ACC112 (cell line): ENCODE data around the gene EPHA1.
"Not testable (repeated sequence)": the region's sequence is repeated elsewhere in the genome, so short reads cannot be mapped to it uniquely, and the experiment has no call there.

Experiments used
- H2AFZ ChIP-seq: fragments of 200-600 bp; sonication (generic); one replicate; pipeline ENCODE4 v1.6.0; 2017; ENCODE audit warnings: antibody characterized with exemption, low read length; ENCODE audit not compliant: unreplicated experiment
- H3K27ac ChIP-seq: fragments of 200-600 bp; sonication (generic); 2 replicates; pipeline ENCODE4 v1.5.1; 2014; ENCODE audit warnings: low read depth, mild to moderate bottlenecking, antibody characterized with exemption, low read length, moderate library complexity
- H3K27me3 ChIP-seq: fragments of 200-600 bp; sonication (generic); 2 replicates; pipeline ENCODE4 v1.6.1; 2014; ENCODE audit warnings: mild to moderate bottlenecking, antibody characterized with exemption, low read length, moderate library complexity, mixed read lengths; ENCODE audit not compliant: insufficient read depth
- H3K36me3 ChIP-seq: fragments of 200-600 bp; sonication (generic); 2 replicates; pipeline ENCODE4 v1.6.1; 2016; ENCODE audit warnings: mild to moderate bottlenecking, antibody characterized with exemption, low read length, moderate library complexity, mixed read lengths; ENCODE audit not compliant: insufficient read depth
- H3K4me1 ChIP-seq: fragments of 200-600 bp; sonication (generic); one replicate; pipeline ENCODE4 v1.6.1; 2016; ENCODE audit warnings: low read length, mixed read lengths; ENCODE audit not compliant: insufficient read depth, unreplicated experiment, control insufficient read depth
- H3K4me3 ChIP-seq: fragments of 200-600 bp; sonication (generic); 2 replicates; pipeline ENCODE4 v1.5.1; 2014; ENCODE audit warnings: mild to moderate bottlenecking, low read depth, low read length
- H3K79me2 ChIP-seq: fragments of 200-600 bp; sonication (generic); one replicate; pipeline ENCODE4 v1.6.0; 2016; ENCODE audit warnings: low read length; ENCODE audit not compliant: control insufficient read depth, unreplicated experiment, insufficient read depth

The EPHA1 gene

DNA sequence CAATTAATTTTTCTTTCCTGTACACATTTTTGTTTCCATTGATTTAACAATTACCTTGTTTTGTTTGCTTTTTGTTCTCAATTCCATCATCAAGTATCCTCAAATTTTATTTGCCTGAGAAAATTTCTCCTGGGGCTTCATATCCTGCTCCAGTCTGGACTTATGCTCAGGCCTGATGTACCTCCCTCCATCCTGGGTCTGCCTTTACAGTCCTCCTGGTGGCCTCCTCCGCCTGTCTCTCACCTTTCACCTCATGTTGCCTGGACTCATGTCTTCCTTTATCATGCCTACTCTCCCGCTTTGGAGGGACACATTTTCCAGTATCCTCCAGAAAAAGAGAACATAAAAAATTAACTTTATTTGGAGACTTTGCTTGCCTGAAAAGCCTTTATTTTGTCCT is 22.5 kb upstream of the EPHA1 start:
- Histone ChIP-seq H3K27ac (no peak overlapping the region), H3K4me1 (peaks cover 24% of the 10 kb centered on the region), H3K79me2 (no peaks in the 10 kb centered on the region), H2AFZ (no peak overlapping the region), H3K4me3 (no peak overlapping the region), H3K36me3 (no peaks in the 10 kb centered on the region), H3K27me3 (no peaks in the 10 kb centered on the region)

DNA sequence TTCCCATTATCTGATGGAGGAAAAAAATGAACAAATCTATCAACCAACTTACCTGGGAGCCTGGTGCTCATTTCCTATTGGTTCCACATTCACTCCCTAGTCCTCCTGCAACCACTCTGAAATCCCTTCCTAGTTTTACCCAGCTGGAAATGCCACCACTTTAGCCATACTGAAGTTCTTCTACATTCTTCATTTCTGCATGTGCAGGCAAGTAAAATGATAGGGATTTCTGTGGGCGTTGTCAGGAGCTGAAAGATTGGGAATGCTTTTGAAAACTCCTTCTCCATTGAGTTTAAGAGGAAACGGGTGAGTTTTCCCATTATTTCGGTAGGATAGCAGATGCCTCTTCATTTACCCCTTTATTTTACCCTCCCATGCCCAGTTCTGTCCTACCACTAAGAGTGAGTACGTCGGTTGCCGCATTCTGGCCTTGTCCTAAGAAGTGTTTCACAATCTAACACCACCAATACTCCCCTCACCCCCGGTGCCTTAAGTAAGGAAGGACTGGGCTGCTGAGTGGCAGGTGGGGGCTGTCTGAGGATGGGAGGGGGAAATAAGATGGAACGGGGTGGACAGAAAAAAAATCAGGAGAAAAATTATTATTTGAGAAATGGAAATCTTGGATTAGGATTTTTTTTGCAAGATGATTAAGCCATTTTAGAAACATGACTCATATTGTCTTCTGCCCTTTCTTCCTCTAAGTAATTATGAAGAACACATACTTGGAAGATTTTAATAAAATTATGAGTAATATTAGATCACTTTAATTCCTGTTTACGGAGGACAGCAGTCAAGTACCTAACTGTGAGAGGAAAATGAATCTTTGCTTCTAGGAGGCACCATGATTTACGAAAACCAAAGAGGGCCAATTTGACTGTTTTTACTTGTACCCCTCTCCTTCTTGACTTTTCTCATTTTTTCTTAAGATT is 21.4 kb upstream of the EPHA1 start:
- Histone ChIP-seq H2AFZ (peak overlapping the region; percentile 9), H3K27me3 (no peaks in the 10 kb centered on the region), H3K4me1 (peaks cover 24% of the 10 kb centered on the region), H3K27ac (peak overlapping the region; percentile 34), H3K4me3 (no peak overlapping the region), H3K79me2 (no peaks in the 10 kb centered on the region), H3K36me3 (no peaks in the 10 kb centered on the region)

DNA sequence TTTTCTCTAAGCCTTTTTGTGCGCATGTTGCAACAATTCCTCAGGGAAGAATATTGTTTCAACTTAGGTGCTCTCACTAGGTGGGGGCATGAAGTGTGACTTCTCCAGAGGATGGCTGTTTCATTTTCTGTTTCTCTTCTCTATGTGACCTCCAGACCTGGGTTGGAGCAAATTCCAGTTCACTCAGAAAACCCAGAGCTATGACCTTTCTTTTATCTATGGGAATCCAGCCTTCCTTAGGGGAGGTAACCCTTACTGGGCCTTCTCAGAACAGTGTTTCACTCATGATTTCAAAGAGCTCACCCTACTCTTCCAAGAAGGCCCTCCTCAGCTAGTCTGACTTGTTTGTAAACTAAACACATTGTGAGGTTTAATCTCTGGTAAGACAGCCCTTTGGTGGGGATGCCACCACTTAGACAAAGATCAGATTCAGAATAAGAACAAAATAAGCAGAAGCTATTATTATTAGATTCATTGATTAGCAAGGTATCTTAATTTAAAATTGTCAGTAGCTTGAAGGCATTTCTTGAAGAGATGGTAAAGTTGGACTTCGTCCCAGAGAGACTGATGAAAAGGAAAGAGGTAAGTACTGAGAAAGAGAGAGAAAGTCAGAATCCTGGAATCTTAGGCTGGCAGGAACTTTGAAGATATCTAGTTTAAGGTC is 18.0 kb upstream of the EPHA1 start:
- no peak overlapping the region for H3K4me3 ChIP-seq
- H3K27me3 ChIP-seq: no peaks in the 10 kb centered on the region
- no peaks in the 10 kb centered on the region for H3K79me2 ChIP-seq
- H3K4me1 ChIP-seq: peaks cover 24% of the 10 kb centered on the region
- no peak overlapping the region for H3K27ac ChIP-seq
- H2AFZ ChIP-seq: peak overlapping the region; percentile 15
- H3K36me3 ChIP-seq: no peaks in the 10 kb centered on the region

DNA sequence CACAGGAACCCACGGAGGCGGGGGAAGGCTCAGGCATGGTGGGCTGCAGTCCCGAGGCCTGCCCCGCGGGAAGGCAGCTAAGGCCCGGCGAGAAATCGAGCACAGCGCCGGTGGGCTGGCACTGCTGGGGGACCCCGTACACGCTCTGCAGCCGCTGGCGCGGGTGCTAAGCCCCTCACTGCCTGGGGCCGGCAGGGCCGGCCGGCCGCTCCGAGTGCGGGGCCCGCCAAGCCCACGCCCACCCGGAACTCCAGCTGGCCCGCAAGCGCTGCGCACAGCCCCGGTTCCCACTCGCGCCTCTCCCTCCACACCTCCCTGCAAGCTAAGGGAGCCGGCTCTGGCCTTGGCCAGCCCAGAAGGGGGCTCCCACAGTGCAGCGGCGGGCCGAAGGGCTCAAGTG is 15.8 kb upstream of the EPHA1 start:
- H3K4me3 ChIP-seq, H3K27me3 ChIP-seq, H3K27ac ChIP-seq, H3K36me3 ChIP-seq, H2AFZ ChIP-seq, H3K4me1 ChIP-seq, H3K79me2 ChIP-seq: not testable (repeated sequence)

DNA sequence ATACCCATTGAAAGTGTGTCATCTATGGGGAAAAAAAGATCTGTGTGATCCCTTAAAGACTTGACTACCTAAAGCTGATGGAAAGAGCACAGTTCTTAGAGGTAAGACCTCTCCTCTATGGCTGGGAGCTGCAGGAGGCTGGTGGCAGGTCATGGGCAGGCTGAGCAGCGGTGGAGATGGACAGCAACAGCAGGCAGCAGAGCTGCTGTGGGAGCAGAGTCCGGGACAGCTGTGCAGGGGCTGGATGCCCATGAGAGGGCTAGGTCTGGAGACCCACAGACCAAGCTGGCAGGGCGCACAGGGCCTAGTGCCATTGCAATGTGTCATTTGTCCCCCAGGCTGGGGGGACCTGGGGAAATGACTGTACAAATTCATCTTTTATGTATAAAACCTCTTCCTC is 13.4 kb upstream of the EPHA1 start:
- peaks cover 8% of the 10 kb centered on the region for H3K4me1 ChIP-seq
- no peaks in the 10 kb centered on the region for H3K27me3 ChIP-seq
- H3K4me3 ChIP-seq: no peak overlapping the region
- no peak overlapping the region for H2AFZ ChIP-seq
- no peak overlapping the region for H3K27ac ChIP-seq
- no peaks in the 10 kb centered on the region for H3K36me3 ChIP-seq
- H3K79me2 ChIP-seq: no peaks in the 10 kb centered on the region

DNA sequence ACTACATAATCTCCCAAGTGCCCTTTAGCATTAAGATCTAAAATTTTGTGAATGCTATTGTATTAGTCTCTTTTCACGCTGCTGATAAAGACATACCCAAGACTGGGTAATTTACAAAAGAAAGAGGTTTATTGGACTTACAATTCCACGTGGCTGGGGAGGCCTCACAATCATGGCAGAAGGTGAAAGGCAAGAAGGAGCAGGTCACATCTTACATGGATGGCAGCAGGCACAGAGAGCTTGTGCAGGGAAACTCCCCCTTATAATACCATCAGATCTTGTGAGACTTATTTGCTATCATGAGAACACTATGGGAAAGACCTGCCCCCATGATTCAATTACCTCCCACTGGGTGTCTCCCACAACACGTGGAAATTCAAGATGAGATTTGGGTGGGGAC is 12.0 kb upstream of the EPHA1 start:
- not testable (repeated sequence) for H3K27ac ChIP-seq, H3K79me2 ChIP-seq, H2AFZ ChIP-seq, H3K27me3 ChIP-seq, H3K4me3 ChIP-seq, H3K4me1 ChIP-seq, H3K36me3 ChIP-seq

DNA sequence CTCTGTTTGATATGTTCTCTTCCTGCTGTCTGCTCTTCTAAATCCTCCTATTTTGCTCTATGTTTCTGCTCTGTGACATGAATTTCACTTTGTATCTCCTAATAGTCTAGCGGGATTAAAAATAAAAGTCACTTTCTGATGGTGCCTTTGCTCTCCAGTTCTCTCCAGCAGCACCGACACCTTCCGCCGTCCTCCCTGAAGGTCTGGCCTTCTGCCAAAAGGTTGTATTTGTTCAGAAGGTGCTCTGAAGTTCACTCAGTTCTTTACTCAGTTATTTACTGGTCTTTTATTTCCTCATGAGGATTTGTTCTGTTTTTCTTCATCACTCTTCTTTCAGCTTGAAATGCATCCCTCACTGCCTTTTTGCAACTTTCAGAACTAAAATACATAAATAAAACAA is 11.2 kb upstream of the EPHA1 start:
- Histone ChIP-seq H3K27ac (no peak overlapping the region), H2AFZ (no peak overlapping the region), H3K4me1 (peaks cover 16% of the 10 kb centered on the region), H3K4me3 (no peak overlapping the region), H3K27me3 (no peaks in the 10 kb centered on the region), H3K36me3 (no peaks in the 10 kb centered on the region), H3K79me2 (no peaks in the 10 kb centered on the region)

DNA sequence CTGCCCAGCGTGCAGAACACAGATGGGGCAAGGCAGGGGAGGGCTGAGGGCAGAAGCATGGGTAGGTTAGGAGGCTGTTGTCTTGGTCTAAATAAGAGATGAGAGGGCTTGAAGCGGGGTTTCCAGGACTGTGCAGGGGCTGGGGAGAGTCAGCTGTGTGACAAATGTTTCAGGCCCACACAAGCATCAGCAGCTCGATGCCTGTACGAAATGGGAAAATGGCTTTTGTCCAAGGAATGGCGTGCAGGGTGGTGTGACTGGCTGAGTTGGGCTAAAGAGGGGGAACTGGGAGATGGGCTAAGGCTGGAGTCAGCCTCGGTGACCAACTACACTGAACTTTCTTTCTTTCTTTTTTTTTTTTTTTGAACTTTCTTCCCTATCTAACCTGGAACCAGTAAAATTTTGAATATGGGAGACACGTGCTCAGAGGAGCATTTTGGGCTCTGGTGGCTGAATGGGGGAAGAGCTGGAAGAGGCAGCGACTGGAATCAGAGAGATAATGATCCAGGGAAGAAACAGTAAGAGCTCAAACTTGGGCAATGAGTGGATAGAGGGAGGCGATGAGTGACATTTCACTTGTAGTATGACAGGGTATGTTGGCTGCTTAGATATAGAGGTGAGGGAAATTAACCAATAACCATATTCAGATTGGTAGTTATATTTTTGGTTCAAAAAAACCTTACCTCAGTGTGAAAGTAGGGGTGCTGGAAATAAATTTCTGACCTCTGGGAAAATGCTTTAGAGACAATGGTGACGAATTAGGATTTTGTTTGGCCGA is 10.2 kb upstream of the EPHA1 start:
- Histone ChIP-seq H3K27ac (no peak overlapping the region), H2AFZ (no peak overlapping the region), H3K79me2 (no peaks in the 10 kb centered on the region), H3K36me3 (no peaks in the 10 kb centered on the region), H3K4me3 (no peak overlapping the region), H3K27me3 (no peaks in the 10 kb centered on the region), H3K4me1 (peaks cover 18% of the 10 kb centered on the region)

DNA sequence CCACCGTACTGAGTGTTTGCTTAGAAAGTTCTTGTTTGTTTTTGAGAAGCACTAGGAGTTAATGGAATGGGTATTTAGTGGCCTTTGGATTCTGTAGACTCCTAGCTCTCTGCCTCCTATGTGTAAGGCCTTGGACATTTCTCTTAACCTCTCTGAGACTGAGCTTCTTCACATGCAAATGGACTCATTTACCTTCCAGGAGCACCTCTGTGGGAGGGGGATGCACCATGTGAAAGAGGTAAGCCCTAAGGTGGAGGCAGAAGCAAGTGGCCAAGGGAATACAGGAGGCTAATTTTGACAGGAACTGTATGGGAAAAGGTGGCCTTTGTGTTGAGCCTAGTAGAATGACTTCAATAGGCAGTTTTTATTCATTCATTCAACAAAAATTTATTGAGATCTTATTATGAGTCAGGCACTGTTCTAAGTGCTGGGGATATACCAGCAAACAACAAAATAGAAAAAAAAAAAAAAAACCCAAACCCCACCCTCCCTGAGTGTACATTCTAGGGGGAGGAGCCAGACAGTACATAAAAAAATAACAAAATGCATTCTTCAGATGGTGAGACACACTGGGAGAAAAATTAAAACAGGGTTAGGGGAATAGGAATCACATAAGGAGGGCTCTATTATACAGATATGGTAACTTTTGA is 9.2 kb upstream of the EPHA1 start:
- Histone ChIP-seq H3K4me3 (no peak overlapping the region), H3K79me2 (no peaks in the 10 kb centered on the region), H3K36me3 (no peaks in the 10 kb centered on the region), H3K4me1 (peaks cover 18% of the 10 kb centered on the region), H2AFZ (no peak overlapping the region), H3K27ac (no peak overlapping the region), H3K27me3 (no peaks in the 10 kb centered on the region)

DNA sequence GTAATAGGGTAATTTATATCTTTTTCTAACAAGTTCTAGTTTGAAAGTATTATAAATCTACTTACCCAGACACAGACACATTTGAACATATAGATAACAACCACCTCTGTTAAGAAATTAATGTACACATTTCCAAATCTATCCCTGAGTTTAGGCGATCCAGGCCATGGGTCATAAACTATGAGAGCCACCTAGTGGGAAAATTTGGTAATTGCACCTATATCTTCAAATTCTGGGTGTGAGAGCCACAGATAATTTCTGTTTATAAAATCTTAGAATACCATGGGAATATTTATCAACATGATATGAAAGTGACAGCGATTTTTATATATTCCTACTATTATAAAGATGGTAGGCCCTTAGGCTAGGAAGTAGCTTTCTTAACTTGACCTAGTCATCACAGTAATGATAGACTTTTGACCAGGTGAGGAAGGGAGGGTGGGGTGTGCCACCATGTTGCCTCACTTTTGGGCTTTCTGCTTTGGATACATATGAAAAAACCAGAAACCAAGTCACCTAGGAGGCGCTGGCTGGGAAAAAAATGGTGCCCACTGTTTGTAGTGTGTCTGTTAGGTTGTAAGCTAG is 8.0 kb upstream of the EPHA1 start:
- Histone ChIP-seq H3K4me1 (peaks cover 18% of the 10 kb centered on the region), H3K36me3 (no peaks in the 10 kb centered on the region), H3K27me3 (no peaks in the 10 kb centered on the region), H3K27ac (peak overlapping the region; percentile 18; the same call in 1 of the 2 replicates), H3K79me2 (no peaks in the 10 kb centered on the region), H3K4me3 (no peak overlapping the region), H2AFZ (no peak overlapping the region)
